T-helper 1 cell treated with Interleukin-12 subunit alpha and Interleukin-12 subunit beta and Interleukin-4 antibody, amounts not matched to agents 30 μg/mL and 1 μg/mL, for 36 hours (primary cell): ENCODE data around the gene RPTOR.
A peak's percentile ranks its signal among the peaks of the same experiment; 100 is the strongest.
"Not testable (repeated sequence)": the region's sequence is repeated elsewhere in the genome, so short reads cannot be mapped to it uniquely, and the experiment has no call there.

ENCODE experiments used
- H3K27ac Mint-ChIP-seq: one replicate; pipeline ENCODE4 v1.8.0; 2021; ENCODE audit warnings: mild to moderate bottlenecking, mixed read lengths
- H3K27me3 Mint-ChIP-seq: one replicate; pipeline ENCODE4 v1.8.0; 2021; ENCODE audit warnings: low read depth, mixed read lengths
- H3K36me3 Mint-ChIP-seq: one replicate; pipeline ENCODE4 v1.8.0; 2021; ENCODE audit warnings: low read depth, mixed read lengths
- H3K4me1 Mint-ChIP-seq: one replicate; pipeline ENCODE4 v1.8.0; 2021; ENCODE audit warnings: low read depth, mixed read lengths
- H3K4me3 Mint-ChIP-seq: one replicate; pipeline ENCODE4 v1.8.0; 2021; ENCODE audit warnings: mild to moderate bottlenecking, moderate library complexity, mixed read lengths
- H3K9me3 Mint-ChIP-seq: one replicate; pipeline ENCODE4 v1.8.0; 2021; ENCODE audit warnings: mixed read lengths

The RPTOR gene

DNA sequence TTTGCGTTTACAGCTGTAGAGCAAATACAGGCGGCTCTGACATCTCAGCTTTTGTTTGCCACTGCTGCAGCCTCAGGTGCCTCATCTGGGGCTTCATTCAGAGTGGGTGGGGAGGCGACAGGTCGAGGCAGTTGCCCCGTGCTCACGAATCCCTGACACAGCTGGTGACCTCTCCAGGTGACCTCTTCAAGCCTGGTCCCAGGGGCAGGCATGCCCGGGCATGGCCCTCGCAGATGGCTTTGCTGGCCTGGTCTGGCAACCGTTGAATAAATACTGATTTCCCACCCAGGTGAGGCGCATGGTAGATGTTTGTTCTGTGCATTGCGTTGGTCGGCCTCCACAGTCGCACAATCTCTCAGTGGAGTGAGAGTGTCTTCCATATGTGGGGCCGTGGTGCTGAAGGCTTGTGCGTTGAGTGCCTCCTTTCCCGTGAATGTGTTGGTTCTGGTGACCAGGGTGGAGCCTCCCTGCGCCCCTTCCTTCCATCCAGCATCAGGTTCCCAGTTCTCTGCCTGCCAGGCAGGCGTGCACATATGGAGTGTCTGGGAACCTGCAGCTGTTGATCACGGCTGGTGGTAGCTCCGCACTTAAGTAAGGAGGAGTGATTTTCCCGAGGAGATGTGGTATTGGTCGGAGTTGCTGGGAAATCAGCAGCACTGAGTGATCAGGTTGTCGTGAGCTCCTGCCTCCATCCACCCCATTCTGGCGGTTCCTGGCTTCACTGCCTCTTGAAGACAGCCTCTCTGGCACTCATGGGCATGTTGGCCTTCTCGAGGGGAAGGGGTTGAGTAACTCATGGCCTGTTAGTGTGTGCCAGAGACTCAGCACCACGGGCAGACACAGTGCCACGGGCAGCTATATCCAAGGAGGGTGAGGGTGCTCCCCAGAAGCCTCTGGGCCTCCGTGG lies 149.7 kb downstream of the RPTOR start:
- Mint-ChIP-seq H3K4me3 (no peak overlapping the region), H3K27ac (peak overlapping the region; percentile 63), H3K4me1 (peaks cover 48% of the 10 kb centered on the region)

GRCh38 chr17:80694992-80695912 lies 150.6 kb downstream of the RPTOR start:
- H3K9me3 Mint-ChIP-seq: peaks cover 9% of the 10 kb centered on the region
- no peaks in the 10 kb centered on the region for H3K27me3 Mint-ChIP-seq
- no peak overlapping the region for H3K4me3 Mint-ChIP-seq
- peaks cover 21% of the 10 kb centered on the region for H3K36me3 Mint-ChIP-seq
- peaks cover 48% of the 10 kb centered on the region for H3K4me1 Mint-ChIP-seq
- peak overlapping the region; percentile 63 for H3K27ac Mint-ChIP-seq

More for the DNA sequence above, 149.7 kb downstream of the RPTOR start:
- H3K9me3 Mint-ChIP-seq: peaks cover 3% of the 10 kb centered on the region
- H3K36me3 Mint-ChIP-seq: peaks cover 15% of the 10 kb centered on the region
- no peaks in the 10 kb centered on the region for H3K27me3 Mint-ChIP-seq

GRCh38 chr17:80695979-80696378 lies 151.3 kb downstream of the RPTOR start:
- Mint-ChIP-seq H3K4me1 (peaks cover 47% of the 10 kb centered on the region), H3K4me3 (no peak overlapping the region), H3K27ac (peak overlapping the region; percentile 55), H3K36me3 (peaks cover 27% of the 10 kb centered on the region), H3K27me3 (no peaks in the 10 kb centered on the region), H3K9me3 (peaks cover 17% of the 10 kb centered on the region)

DNA sequence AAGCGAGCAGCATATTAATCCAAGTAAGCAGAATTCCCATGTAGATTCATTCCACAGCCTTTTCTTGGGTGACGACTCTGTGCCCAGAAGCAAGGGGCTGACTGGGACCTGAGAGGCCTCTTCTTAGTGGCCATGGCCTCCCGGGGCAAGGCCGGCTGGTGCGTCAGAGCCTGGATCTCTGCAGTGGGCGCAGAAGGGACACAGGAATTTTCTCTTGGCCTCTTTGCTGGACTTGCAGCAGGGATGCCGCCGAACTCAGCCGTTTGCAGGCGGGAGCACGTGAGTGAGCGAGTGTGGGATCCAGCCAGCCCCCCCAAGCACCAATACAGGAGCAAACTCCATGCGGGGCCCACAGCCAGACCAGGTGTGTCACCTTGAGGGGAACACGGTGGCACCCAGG lies 151.8 kb downstream of the RPTOR start:
- Mint-ChIP-seq H3K4me1 (peaks cover 44% of the 10 kb centered on the region), H3K9me3 (peaks cover 17% of the 10 kb centered on the region), H3K36me3 (peaks cover 29% of the 10 kb centered on the region), H3K27me3 (no peaks in the 10 kb centered on the region), H3K27ac (no peak overlapping the region), H3K4me3 (no peak overlapping the region)

DNA sequence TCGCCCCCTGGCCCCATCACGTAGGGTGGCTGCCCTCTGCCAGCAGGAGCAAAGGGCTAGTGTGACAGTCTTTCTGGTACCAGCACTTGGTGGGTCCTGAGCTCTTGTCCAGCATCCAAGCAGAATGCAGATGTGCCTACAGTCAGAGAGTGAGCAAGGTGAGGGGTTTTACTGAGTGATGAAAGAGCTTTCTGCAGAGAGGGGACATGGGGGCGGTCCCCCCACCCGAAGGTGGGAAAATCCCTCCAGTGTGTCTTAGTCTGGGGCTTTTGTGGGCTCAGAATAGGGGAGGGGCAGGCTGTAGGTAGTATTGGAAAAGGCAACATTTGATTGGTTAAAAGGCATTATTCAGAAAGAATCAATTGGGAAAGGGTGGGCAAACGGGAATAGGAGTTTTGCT lies 152.3 kb downstream of the RPTOR start:
- peaks cover 45% of the 10 kb centered on the region for H3K4me1 Mint-ChIP-seq
- peaks cover 33% of the 10 kb centered on the region for H3K36me3 Mint-ChIP-seq
- peak overlapping the region; percentile 53 for H3K27ac Mint-ChIP-seq
- no peaks in the 10 kb centered on the region for H3K27me3 Mint-ChIP-seq
- H3K4me3 Mint-ChIP-seq: no peak overlapping the region
- H3K9me3 Mint-ChIP-seq: peaks cover 17% of the 10 kb centered on the region

- H3K9me3 Mint-ChIP-seq: peaks cover 25% of the 10 kb centered on the region
- peaks cover 43% of the 10 kb centered on the region for H3K36me3 Mint-ChIP-seq
- H3K27me3 Mint-ChIP-seq: no peaks in the 10 kb centered on the region
- peaks cover 57% of the 10 kb centered on the region for H3K4me1 Mint-ChIP-seq
- no peak overlapping the region for H3K27ac Mint-ChIP-seq
- no peak overlapping the region for H3K4me3 Mint-ChIP-seq
Observed at GRCh38 chr17:80698297-80698696, 153.7 kb downstream of the RPTOR start.

GRCh38 chr17:80699205-80699604 lies 154.6 kb downstream of the RPTOR start:
- peaks cover 34% of the 10 kb centered on the region for H3K9me3 Mint-ChIP-seq
- H3K4me1 Mint-ChIP-seq: peaks cover 66% of the 10 kb centered on the region
- not testable (repeated sequence) for H3K27ac Mint-ChIP-seq, H3K27me3 Mint-ChIP-seq, H3K4me3 Mint-ChIP-seq
- H3K36me3 Mint-ChIP-seq: peaks cover 52% of the 10 kb centered on the region

DNA sequence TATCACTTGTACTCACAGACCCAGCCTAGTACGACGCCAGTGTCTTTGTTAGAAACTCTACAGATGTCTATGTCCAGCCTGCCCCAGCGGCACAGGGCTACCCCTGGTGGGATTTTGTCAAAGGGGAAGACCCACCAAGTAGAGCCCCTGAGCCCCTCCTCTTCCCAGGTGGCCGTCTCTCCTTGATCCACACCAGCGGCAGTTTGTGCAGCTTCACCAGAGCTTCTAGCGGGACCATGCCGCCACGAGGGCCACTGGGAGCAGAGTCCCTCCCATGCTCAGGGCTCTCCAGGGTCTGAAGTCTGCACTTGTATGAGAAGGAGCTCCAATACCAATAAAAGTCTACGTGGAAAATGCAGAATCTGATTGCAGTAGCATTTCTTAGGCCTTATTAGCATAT lies 157.1 kb downstream of the RPTOR start:
- H3K9me3 Mint-ChIP-seq: peaks cover 35% of the 10 kb centered on the region
- H3K27ac Mint-ChIP-seq: no peak overlapping the region
- H3K36me3 Mint-ChIP-seq: peaks cover 64% of the 10 kb centered on the region
- H3K4me3 Mint-ChIP-seq: no peak overlapping the region
- H3K4me1 Mint-ChIP-seq: peaks cover 70% of the 10 kb centered on the region
- no peaks in the 10 kb centered on the region for H3K27me3 Mint-ChIP-seq

DNA sequence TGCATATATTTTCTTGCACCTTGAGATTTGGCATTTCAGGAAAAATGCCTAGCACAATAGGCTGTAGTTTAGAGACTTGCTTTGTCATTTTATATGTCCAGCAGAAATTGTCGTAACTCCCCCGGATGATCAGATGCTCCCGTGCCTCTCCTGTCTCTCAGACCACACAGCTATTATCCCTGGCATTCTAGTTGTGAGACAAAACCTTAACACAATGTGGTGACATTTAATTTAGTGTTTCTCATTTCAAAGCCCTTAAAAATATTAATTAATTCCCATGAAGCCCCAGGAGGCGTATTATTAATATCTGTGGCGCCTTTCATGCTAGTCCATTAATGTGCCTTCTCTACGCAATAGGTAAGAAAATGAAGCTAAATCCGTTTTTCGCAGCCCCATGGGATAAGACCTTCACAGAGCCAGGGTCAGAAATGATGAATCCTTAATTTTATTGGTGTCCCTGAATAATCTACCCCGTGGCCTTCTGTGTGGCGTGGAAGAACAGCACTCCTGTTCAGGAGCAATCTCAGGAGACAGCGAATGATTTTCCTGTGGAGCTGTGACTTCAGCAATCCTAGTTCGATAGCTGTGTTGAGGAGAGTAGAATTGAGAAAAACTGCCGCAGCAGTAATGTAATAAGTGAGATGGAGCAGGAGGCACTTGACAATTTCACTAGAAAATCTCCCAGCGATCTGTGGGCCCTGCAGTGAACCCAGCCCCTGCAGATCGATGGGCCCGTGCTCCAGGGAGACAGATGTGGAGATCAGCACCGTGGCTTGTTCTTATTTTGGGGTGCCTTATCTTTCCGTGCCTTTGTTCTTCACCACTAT lies 157.9 kb downstream of the RPTOR start:
- peaks cover 71% of the 10 kb centered on the region for H3K4me1 Mint-ChIP-seq
- H3K27ac Mint-ChIP-seq: peak overlapping the region; percentile 96
- H3K4me3 Mint-ChIP-seq: peak overlapping the region; percentile 56
- peaks cover 68% of the 10 kb centered on the region for H3K36me3 Mint-ChIP-seq
- H3K9me3 Mint-ChIP-seq: peaks cover 35% of the 10 kb centered on the region
- no peaks in the 10 kb centered on the region for H3K27me3 Mint-ChIP-seq

DNA sequence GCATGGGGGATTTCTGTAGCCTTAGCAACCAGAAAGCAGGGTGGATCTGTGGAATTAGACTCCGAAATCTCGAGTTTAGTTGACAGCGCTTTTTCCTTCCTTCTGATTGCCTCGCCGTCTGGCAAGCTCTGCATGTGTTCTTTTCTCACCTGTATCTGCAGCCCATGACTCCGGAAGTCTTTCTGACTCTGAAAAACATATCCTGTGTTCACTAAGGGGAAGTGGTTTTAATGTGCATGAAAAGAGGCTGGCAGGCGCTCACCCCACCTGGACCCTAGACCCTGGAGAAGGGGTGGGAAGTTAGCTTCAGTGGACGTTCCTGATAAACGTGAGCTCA lies 158.5 kb downstream of the RPTOR start:
- Mint-ChIP-seq H3K36me3 (peaks cover 69% of the 10 kb centered on the region), H3K4me3 (peak overlapping the region; percentile 56), H3K27me3 (no peaks in the 10 kb centered on the region), H3K4me1 (peaks cover 72% of the 10 kb centered on the region), H3K27ac (peak overlapping the region; percentile 96), H3K9me3 (peaks cover 35% of the 10 kb centered on the region)

DNA sequence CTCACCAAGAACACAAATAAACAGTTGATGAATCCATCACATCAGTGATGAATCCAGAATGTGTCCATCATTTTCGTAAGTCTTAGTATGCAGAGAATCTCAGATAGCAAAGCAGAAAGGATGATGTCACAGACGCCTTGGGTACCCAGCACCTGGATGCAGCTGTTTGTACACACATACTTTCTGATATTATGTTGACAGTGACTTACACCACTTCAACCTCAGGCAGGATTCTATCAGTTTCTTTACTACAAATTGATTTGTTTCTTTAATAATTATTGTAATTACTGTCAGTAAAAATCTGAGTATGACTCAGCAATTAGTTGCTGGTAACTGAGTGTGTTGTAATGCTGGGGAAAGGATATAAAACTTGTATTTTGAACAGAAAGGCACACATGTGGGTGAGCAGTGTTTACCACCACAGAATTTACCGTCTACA lies 159.8 kb downstream of the RPTOR start:
- H3K4me1 Mint-ChIP-seq: peaks cover 80% of the 10 kb centered on the region
- no peaks in the 10 kb centered on the region for H3K27me3 Mint-ChIP-seq
- H3K27ac Mint-ChIP-seq: peak overlapping the region; percentile 78
- peaks cover 32% of the 10 kb centered on the region for H3K9me3 Mint-ChIP-seq
- peak overlapping the region; percentile 35 for H3K4me3 Mint-ChIP-seq
- peaks cover 70% of the 10 kb centered on the region for H3K36me3 Mint-ChIP-seq

- Mint-ChIP-seq H3K36me3 (peaks cover 72% of the 10 kb centered on the region), H3K4me1 (peaks cover 83% of the 10 kb centered on the region), H3K4me3 (no peak overlapping the region), H3K27me3 (no peaks in the 10 kb centered on the region), H3K27ac (peak overlapping the region; percentile 72), H3K9me3 (peaks cover 33% of the 10 kb centered on the region)
Observed at GRCh38 chr17:80704894-80705293, 160.3 kb downstream of the RPTOR start.

DNA sequence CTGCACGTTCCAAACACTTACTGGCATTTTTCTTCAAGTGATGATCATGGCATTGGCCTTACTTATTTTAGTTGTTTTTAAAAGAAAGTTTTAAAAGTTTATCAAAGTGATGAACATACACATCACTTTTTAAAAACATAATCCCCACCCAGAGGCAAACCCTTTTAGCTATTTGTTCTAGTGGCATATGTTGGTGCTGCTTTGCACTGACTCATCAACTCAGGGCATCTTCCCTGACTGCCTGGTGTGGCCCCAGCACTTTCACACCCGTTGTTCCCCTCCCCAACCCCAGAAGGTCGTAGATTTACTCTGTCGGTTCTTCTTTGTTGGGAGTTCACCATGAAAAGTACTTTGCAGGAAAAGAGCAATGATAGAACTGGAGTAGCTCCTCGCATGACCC lies 161.3 kb downstream of the RPTOR start:
- Mint-ChIP-seq H3K9me3 (peaks cover 22% of the 10 kb centered on the region), H3K27me3 (no peaks in the 10 kb centered on the region), H3K27ac (peak overlapping the region; percentile 75), H3K36me3 (peaks cover 70% of the 10 kb centered on the region), H3K4me3 (no peak overlapping the region), H3K4me1 (peaks cover 85% of the 10 kb centered on the region)

DNA sequence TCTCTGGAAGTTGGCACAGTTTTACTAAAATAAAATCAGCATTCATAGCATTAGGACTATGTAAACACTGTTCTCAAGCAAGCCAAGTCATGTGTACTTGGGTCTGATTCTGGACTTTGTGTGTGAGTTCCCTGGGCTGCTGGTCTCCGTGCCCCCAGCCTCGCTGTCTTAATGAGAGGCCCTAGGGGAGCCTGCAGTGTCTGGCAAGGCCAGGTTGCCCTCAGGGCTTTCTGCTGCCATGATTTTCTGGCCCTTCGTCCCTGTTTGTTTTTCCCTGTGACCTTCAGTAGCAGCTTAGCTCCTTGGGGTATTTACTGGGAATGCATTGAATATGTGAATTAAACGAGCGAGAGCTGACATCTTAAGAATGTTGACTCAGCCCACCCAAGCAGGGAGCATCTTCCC lies 161.8 kb downstream of the RPTOR start:
- Mint-ChIP-seq H3K4me3 (no peak overlapping the region), H3K36me3 (peaks cover 71% of the 10 kb centered on the region), H3K4me1 (peaks cover 88% of the 10 kb centered on the region), H3K9me3 (peaks cover 22% of the 10 kb centered on the region), H3K27me3 (no peaks in the 10 kb centered on the region), H3K27ac (peak overlapping the region; percentile 75)
